SK-N-SH (cell line): ENCODE results near the gene TSC2. TPM values are rescaled to one million over a fixed set of nuclear protein-coding genes. Genes with fewer than 3 reads are reported as not detected.

Source experiments
- CTCF ChIA-PET: fragments of 300-600, 350-600 bp; formaldehyde crosslinking; extraction: SDS; loops from one replicate; lab custom pipeline; 2021; lab: Yijun Ruan, JAX
- POLR2A ChIA-PET: fragments of 350-600 bp; sonication (Branson Sonifier 250); formaldehyde crosslinking; extraction: SDS; loops from one replicate; lab custom pipeline; 2020; ENCODE audit warnings: antibody characterized with exemption, inconsistent platforms; lab: Yijun Ruan, JAX
- DNase-seq: peaks from one replicate; pipeline ENCODE4 v3.0.0; 2012
- H2AFZ ChIP-seq: fragments of 200-600 bp; sonication (generic); 2 replicates; pipeline ENCODE4 v1.8.1; 2016; ENCODE audit warnings: antibody characterized with exemption, mild to moderate bottlenecking, low read depth
- H3F3A ChIP-seq: fragments of 200-600 bp; sonication (generic); replicated peaks from 2 replicates; pipeline ENCODE3; 2016; ENCODE audit warnings: antibody characterized with exemption, mild to moderate bottlenecking; ENCODE audit not compliant: insufficient read depth
- H3K27ac ChIP-seq, 2 experiments: fragments of 200-500 bp in 1 of 2; fragments of 200-600 bp in 1 of 2; sonication (Bioruptor generic) in 1 of 2; sonication (generic), shearing (Covaris generic) in 1 of 2; 2 replicates each; pipeline versions ENCODE4 v1.5.1 to v1.6.1; 2014 to 2016; ENCODE audit warnings: low read depth in 2 of 2, inconsistent platforms in 1 of 2, low read length in 1 of 2, mild to moderate bottlenecking in 1 of 2, mixed read lengths in 1 of 2
- H3K27me3 ChIP-seq: fragments of 200-600 bp; sonication (generic), shearing (Covaris generic); 2 replicates; pipeline ENCODE4 v1.6.1; 2016; ENCODE audit warnings: mixed run types; ENCODE audit not compliant: insufficient read depth
- H3K36me3 ChIP-seq, 2 experiments: fragments of 200-500 bp in 1 of 2; fragments of 200-600 bp in 1 of 2; sonication (Bioruptor generic) in 1 of 2; sonication (generic) in 1 of 2; replicated peaks in 1 of 2; 2 replicates each; pipeline versions ENCODE3 to v1.5.1; 2014 to 2016; ENCODE audit warnings: low read length in 1 of 2, mild to moderate bottlenecking in 1 of 2; ENCODE audit not compliant: insufficient read depth in 2 of 2, control insufficient read depth in 1 of 2
- H3K4me1 ChIP-seq, 2 experiments: fragments of 200-500 bp in 1 of 2; fragments of 200-600 bp in 1 of 2; sonication (Bioruptor generic) in 1 of 2; sonication (generic), shearing (Covaris generic) in 1 of 2; 2 replicates each; pipeline versions ENCODE4 v1.5.1 to v1.6.1; 2014 to 2016; ENCODE audit warnings: low read depth in 1 of 2, low read length in 1 of 2, mixed run types in 1 of 2; ENCODE audit not compliant: insufficient read depth in 2 of 2, control insufficient read depth in 1 of 2
- H3K4me2 ChIP-seq: fragments of 200-600 bp; sonication (generic), shearing (Covaris generic); 2 replicates; pipeline ENCODE4 v1.6.1; 2017; ENCODE audit warnings: mixed run types
- H3K4me3 ChIP-seq, 2 experiments: fragments of 200-500 bp in 1 of 2; fragments of 200-600 bp in 1 of 2; sonication (Bioruptor generic) in 1 of 2; sonication (generic), shearing (Covaris generic) in 1 of 2; 2 replicates each; pipeline versions ENCODE4 v1.5.1 to v1.8.1; 2014 to 2016; ENCODE audit warnings: low read depth in 2 of 2, inconsistent platforms in 1 of 2, low read length in 1 of 2, mild to moderate bottlenecking in 1 of 2, mixed read lengths in 1 of 2, moderate library complexity in 1 of 2
- H3K79me2 ChIP-seq: fragments of 200-600 bp; sonication (generic); 2 replicates; pipeline ENCODE4 v1.8.1; 2017; ENCODE audit warnings: mild to moderate bottlenecking; ENCODE audit not compliant: insufficient read depth
- H3K9ac ChIP-seq: fragments of 200-600 bp; sonication (generic); 2 replicates; pipeline ENCODE4 v1.6.1; 2017; ENCODE audit warnings: mixed run types
- H3K9me2 ChIP-seq: fragments of 200-600 bp; sonication (generic); 2 replicates; pipeline ENCODE4 v1.6.1; 2017; ENCODE audit warnings: mixed run types
- H3K9me3 ChIP-seq: fragments of 200-600 bp; sonication (generic); 2 replicates; pipeline ENCODE4 v1.6.1; 2017; ENCODE audit warnings: mixed run types, mild to moderate bottlenecking, moderate library complexity
- H4K20me1 ChIP-seq: fragments of 200-600 bp; sonication (generic); 2 replicates; pipeline ENCODE4 v1.6.1; 2017; ENCODE audit warnings: mild to moderate bottlenecking, mixed run types; ENCODE audit not compliant: insufficient read depth
- CHD2 ChIP-seq: fragments of 150-350 bp; IDR thresholded peaks from 2 replicates; pipeline ENCODE4 v1.6.1; 2018; ENCODE audit warnings: low read length; ENCODE audit not compliant: partially characterized antibody
- EP300 ChIP-seq, 2 experiments: IDR thresholded peaks; 2 replicates each; pipeline versions ENCODE4 v1.4.0 to v1.6.1; 2012; ENCODE audit warnings: borderline replicate concordance in 1 of 2, low read depth in 1 of 2, low read length in 1 of 2
- EZH2phosphoT487 ChIP-seq: fragments of 200-600 bp; sonication (generic); IDR thresholded peaks from 2 replicates; pipeline ENCODE4 v1.6.1; 2017; ENCODE audit warnings: low read depth, mixed run types, mild to moderate bottlenecking, antibody characterized with exemption, moderate library complexity, borderline replicate concordance
- FOXJ3 ChIP-seq: sonication (generic); formaldehyde crosslinking; IDR thresholded peaks from 2 replicates; pipeline ENCODE4 v1.5.1; 2020; ENCODE audit warnings: mild to moderate bottlenecking, missing genetic modification reagents
- JUND ChIP-seq: IDR thresholded peaks from 2 replicates; pipeline ENCODE4 v1.4.0; 2012
- MXI1 ChIP-seq: IDR thresholded peaks from 2 replicates; pipeline ENCODE4 v1.6.1; 2012; ENCODE audit warnings: mild to moderate bottlenecking, low read depth, low read length, improper control_type of control experiment
- NFIC ChIP-seq: IDR thresholded peaks from 2 replicates; pipeline ENCODE4 v1.4.0; 2012; ENCODE audit warnings: borderline replicate concordance
- RCOR1 ChIP-seq: fragments of 150-350 bp; IDR thresholded peaks from 2 replicates; pipeline ENCODE4 v1.6.1; 2017; ENCODE audit warnings: antibody characterized with exemption, low read length
- SIN3A ChIP-seq: IDR thresholded peaks from 2 replicates; pipeline ENCODE4 v1.6.1; 2012; ENCODE audit warnings: low read depth, mild to moderate bottlenecking, low read length, moderate library complexity, borderline replicate concordance
- SMC3 ChIP-seq: IDR thresholded peaks from 2 replicates; pipeline ENCODE4 v1.6.1; 2012; ENCODE audit warnings: low read depth, low read length, improper control_type of control experiment
- TAF1 ChIP-seq: IDR thresholded peaks from 2 replicates; pipeline ENCODE4 v1.6.1; 2012; ENCODE audit warnings: low read depth, mild to moderate bottlenecking, low read length, moderate library complexity, borderline replicate concordance
- WGBS: methylation state at CpG from one replicate; pipeline ENCODE4 v1.1.6; 2017; ENCODE audit warnings: low lambda C conversion rate; 5-methylcytosine and 5-hydroxymethylcytosine counted together
- polyA plus RNA-seq, 3 experiments: library from polyadenylated mRNA; depleted of rRNA; stranded (reverse); fragments of >200 nt; gene quantifications; 2 replicates each; pipeline ENCODE4 v1.2.3, GENCODE V29; 2012
- TF ChIP-seq, protein P1 (sequence below): IDR thresholded peaks from 2 replicates; pipeline ENCODE4; 2012
- TF ChIP-seq, protein P2 (sequence below): fragments of 200-600 bp; sonication (generic); IDR thresholded peaks from 2 replicates; pipeline ENCODE4 v1.6.1; 2017; ENCODE audit warnings: antibody characterized with exemption, mild to moderate bottlenecking, moderate library complexity
- TF ChIP-seq, protein P3 (sequence below): IDR thresholded peaks from 2 replicates; pipeline ENCODE4 v1.6.1; 2012; ENCODE audit warnings: mild to moderate bottlenecking, low read depth, low read length, moderate library complexity

TSC2 gene
- polyA plus RNA-seq, 1 of the 3 experiments (the other 2 are of a cell fraction) = 96.1 TPM

DNA sequence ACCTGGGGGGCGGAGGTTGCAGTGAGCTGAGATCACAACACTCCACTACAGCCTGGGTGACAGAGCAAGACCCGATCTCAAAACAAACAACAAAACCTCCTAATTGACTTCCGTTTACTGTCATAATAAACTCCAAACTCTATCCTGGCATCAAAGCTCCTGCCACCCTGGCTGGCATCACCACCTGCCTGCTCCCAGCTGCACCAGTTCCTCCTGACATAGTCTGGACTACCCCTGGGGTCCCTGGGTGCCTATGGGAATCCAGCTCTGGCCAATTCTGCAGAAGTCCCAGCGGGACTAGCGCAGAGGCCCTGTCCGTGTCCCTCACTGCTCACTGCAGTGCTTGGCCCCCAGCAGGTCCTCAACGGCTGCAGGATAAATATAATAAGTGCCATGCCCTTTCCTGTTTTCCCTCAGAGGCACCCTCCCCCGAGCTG lies 874 bp upstream of the TSC2 start:
- TF ChIP-seq, protein P1, sequence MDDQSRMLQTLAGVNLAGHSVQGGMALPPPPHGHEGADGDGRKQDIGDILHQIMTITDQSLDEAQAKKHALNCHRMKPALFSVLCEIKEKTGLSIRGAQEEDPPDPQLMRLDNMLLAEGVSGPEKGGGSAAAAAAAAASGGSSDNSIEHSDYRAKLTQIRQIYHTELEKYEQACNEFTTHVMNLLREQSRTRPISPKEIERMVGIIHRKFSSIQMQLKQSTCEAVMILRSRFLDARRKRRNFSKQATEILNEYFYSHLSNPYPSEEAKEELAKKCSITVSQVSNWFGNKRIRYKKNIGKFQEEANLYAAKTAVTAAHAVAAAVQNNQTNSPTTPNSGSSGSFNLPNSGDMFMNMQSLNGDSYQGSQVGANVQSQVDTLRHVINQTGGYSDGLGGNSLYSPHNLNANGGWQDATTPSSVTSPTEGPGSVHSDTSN = no peak
- 0 out of 2 replicates have a peak, but pooled peaks have one; percentile 12 for TF ChIP-seq RCOR1
- peaks cover 15 to 16% of the 10 kb centered on the region in 2 experiments for H3K36me3 ChIP-seq
- H3K27me3 ChIP-seq = no peaks in the 10 kb centered on the region
- DNase-seq = no peak
- ChIA-PET POLR2A (interaction anchor here (0.6 to 2.1 kb wide), 11 partner anchors 8 to 108 kb away, joined by 3 to 12 read pairs (median 5); partner anchors contain the start of gene TRAF7), CTCF (interaction anchor here (0.7 to 5.8 kb wide), 9 partner anchors 9 to 106 kb away, joined by 3 to 43 read pairs (median 6); no protein-coding TSS in a partner anchor)
- no peaks in the 10 kb centered on the region for H3K9me3 ChIP-seq
- peak overlapping the region; percentile 98 for H3K4me2 ChIP-seq
- no peaks in the 10 kb centered on the region for H3F3A ChIP-seq
- WGBS = 28% methylated on average over 8 of the region's 8 CpGs
- H4K20me1 ChIP-seq = no peaks in the 10 kb centered on the region
- peak overlapping the region; percentile 71 for H2AFZ ChIP-seq
- no peaks in the 10 kb centered on the region for H3K9me2 ChIP-seq
- H3K4me1 ChIP-seq = peaks cover 4 to 24% of the 10 kb centered on the region in 2 experiments; a peak in 3 of 4 replicates
- H3K79me2 ChIP-seq = peaks cover 52% of the 10 kb centered on the region
- H3K27ac ChIP-seq = peak overlapping the region; percentile 30 to 69; a peak in 3 of 4 replicates
- H3K4me3 ChIP-seq = peak overlapping the region; percentile 71 to 76
- peak overlapping the region; percentile 74 for H3K9ac ChIP-seq

DNA sequence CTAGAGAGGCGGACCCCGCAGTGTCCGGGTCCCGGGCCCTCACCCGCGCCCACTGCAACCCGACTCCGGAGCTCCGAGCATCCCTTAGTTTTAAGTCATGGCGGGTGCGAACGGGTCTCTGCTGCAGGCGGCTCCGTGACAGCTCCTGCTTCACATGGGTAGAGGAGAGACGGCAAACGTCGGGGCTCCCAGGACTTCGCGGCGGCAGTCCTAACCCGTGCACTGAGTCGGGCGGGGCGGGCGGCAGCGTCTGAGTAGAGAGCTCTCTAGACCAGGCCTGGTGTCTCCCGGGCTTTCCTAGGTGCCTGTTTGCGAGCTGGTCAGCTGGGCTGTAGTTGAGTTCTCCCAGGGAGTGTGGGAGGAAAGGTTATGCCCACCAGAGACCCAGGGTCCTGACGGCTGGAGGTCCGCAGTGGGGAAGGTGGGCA lies 345 bp downstream of the TSC2 start:
- no peaks in the 10 kb centered on the region for H3K9me3 ChIP-seq
- H2AFZ ChIP-seq = peak overlapping the region; percentile 71
- no peaks in the 10 kb centered on the region for H3F3A ChIP-seq
- H3K4me1 ChIP-seq = peaks cover 4 to 20% of the 10 kb centered on the region in 2 experiments; a peak in 3 of 4 replicates
- peak overlapping the region; percentile 74 for H3K9ac ChIP-seq
- peaks cover 53% of the 10 kb centered on the region for H3K79me2 ChIP-seq
- 0% methylated on average over 10 of the region's 30 CpGs for WGBS
- TF ChIP-seq TAF1 (no peak), SIN3A (0 out of 2 replicates have a peak, but pooled peaks have one; percentile 4), MXI1 (0 out of 2 replicates have a peak, but pooled peaks have one; percentile 9)
- DNase-seq = no peak
- H3K36me3 ChIP-seq = peaks cover 14 to 17% of the 10 kb centered on the region in 2 experiments
- H4K20me1 ChIP-seq = no peaks in the 10 kb centered on the region
- ChIA-PET CTCF (interaction anchor here (0.9 to 5.8 kb wide), 9 partner anchors 14 to 105 kb away, joined by 3 to 43 read pairs (median 6); no protein-coding TSS in a partner anchor), POLR2A (interaction anchor here (0.9 to 2.1 kb wide), 14 partner anchors 9 to 421 kb away, joined by 3 to 12 read pairs (median 5); partner anchors contain the start of gene TRAF7)
- peak overlapping the region; percentile 71 to 76 for H3K4me3 ChIP-seq
- no peaks in the 10 kb centered on the region for H3K9me2 ChIP-seq
- H3K27ac ChIP-seq = peak overlapping the region; percentile 33 to 39; a peak in 2 of 4 replicates
- peak overlapping the region; percentile 98 for H3K4me2 ChIP-seq
- H3K27me3 ChIP-seq = no peaks in the 10 kb centered on the region

DNA sequence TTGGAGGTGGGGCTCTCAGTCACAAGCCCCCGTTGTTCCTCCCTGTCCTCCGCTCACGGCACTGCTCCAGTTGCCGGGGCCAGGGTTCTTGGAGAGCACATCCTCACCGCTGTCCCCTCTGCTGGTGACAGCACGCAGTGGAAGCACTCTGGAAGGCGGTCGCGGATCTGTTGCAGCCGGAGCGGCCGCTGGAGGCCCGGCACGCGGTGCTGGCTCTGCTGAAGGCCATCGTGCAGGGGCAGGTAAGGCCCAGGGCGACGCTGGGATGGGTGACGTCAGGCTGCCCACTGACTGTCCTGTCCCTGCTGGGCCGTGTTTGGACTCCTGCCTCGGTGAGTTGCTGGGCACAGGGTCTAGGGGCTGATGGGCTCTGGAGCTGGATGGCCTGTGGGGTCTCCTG lies 5.4 kb downstream of the TSC2 start:
- WGBS = 92% methylated on average over 11 of the region's 21 CpGs
- peaks cover 0 to 9% of the 10 kb centered on the region in 2 experiments; a peak in 2 of 4 replicates for H3K4me1 ChIP-seq
- DNase-seq = no peak
- H3K27me3 ChIP-seq = no peaks in the 10 kb centered on the region
- peaks cover 17 to 46% of the 10 kb centered on the region in 2 experiments for H3K36me3 ChIP-seq
- CTCF ChIA-PET = interaction anchor here (2.1 kb wide), 1 partner anchor 31 kb away, joined by 5 read pairs; no protein-coding TSS in a partner anchor
- H3K27ac ChIP-seq = no peak overlapping the region
- H3K4me3 ChIP-seq = no peak overlapping the region
- POLR2A ChIA-PET = no interaction called here
- H3K9me3 ChIP-seq = no peaks in the 10 kb centered on the region
- H4K20me1 ChIP-seq = no peaks in the 10 kb centered on the region
- H3F3A ChIP-seq = no peaks in the 10 kb centered on the region
- no peak overlapping the region for H3K4me2 ChIP-seq
- peaks cover 37% of the 10 kb centered on the region for H3K79me2 ChIP-seq
- no peak overlapping the region for H3K9ac ChIP-seq
- no peak overlapping the region for H2AFZ ChIP-seq
- no peaks in the 10 kb centered on the region for H3K9me2 ChIP-seq
- TF ChIP-seq SMC3 (no peak), JUND (no peak), NFIC (no peak), EZH2phosphoT487 (no peak), FOXJ3 (CRISPR knock-in tag) (no peak), CHD2 (no peak), EP300 (IDR thresholded peaks at IDR 0.05; ENCODE audit: borderline replicate concordance in 1 of 2, low read depth in 1 of 2, low read length in 1 of 2) (no peak)
- TF ChIP-seq, protein P2, sequence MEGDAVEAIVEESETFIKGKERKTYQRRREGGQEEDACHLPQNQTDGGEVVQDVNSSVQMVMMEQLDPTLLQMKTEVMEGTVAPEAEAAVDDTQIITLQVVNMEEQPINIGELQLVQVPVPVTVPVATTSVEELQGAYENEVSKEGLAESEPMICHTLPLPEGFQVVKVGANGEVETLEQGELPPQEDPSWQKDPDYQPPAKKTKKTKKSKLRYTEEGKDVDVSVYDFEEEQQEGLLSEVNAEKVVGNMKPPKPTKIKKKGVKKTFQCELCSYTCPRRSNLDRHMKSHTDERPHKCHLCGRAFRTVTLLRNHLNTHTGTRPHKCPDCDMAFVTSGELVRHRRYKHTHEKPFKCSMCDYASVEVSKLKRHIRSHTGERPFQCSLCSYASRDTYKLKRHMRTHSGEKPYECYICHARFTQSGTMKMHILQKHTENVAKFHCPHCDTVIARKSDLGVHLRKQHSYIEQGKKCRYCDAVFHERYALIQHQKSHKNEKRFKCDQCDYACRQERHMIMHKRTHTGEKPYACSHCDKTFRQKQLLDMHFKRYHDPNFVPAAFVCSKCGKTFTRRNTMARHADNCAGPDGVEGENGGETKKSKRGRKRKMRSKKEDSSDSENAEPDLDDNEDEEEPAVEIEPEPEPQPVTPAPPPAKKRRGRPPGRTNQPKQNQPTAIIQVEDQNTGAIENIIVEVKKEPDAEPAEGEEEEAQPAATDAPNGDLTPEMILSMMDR = no peak
- TF ChIP-seq, protein P3, sequence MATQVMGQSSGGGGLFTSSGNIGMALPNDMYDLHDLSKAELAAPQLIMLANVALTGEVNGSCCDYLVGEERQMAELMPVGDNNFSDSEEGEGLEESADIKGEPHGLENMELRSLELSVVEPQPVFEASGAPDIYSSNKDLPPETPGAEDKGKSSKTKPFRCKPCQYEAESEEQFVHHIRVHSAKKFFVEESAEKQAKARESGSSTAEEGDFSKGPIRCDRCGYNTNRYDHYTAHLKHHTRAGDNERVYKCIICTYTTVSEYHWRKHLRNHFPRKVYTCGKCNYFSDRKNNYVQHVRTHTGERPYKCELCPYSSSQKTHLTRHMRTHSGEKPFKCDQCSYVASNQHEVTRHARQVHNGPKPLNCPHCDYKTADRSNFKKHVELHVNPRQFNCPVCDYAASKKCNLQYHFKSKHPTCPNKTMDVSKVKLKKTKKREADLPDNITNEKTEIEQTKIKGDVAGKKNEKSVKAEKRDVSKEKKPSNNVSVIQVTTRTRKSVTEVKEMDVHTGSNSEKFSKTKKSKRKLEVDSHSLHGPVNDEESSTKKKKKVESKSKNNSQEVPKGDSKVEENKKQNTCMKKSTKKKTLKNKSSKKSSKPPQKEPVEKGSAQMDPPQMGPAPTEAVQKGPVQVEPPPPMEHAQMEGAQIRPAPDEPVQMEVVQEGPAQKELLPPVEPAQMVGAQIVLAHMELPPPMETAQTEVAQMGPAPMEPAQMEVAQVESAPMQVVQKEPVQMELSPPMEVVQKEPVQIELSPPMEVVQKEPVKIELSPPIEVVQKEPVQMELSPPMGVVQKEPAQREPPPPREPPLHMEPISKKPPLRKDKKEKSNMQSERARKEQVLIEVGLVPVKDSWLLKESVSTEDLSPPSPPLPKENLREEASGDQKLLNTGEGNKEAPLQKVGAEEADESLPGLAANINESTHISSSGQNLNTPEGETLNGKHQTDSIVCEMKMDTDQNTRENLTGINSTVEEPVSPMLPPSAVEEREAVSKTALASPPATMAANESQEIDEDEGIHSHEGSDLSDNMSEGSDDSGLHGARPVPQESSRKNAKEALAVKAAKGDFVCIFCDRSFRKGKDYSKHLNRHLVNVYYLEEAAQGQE = no peak
